ENCODE measurements around the gene IQCM. TPM values are rescaled to one million over a fixed set of nuclear protein-coding genes. Genes with fewer than 3 reads are reported as not detected.

The IQCM gene
- polyA plus RNA-seq, 2 of the 4 experiments (the other 2 are of a cell fraction): 0.05 TPM; not detected in 1

GRCh38 chr4:149735796-149736195 is 79.8 kb downstream of the IQCM start:
- POLR2A ChIA-PET: no interaction called here
- TF ChIP-seq, protein P1, sequence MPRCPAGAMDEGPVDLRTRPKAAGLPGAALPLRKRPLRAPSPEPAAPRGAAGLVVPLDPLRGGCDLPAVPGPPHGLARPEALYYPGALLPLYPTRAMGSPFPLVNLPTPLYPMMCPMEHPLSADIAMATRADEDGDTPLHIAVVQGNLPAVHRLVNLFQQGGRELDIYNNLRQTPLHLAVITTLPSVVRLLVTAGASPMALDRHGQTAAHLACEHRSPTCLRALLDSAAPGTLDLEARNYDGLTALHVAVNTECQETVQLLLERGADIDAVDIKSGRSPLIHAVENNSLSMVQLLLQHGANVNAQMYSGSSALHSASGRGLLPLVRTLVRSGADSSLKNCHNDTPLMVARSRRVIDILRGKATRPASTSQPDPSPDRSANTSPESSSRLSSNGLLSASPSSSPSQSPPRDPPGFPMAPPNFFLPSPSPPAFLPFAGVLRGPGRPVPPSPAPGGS (IDR thresholded peaks at IDR 0.05): no peak
- TF ChIP-seq CEBPB (IDR thresholded peaks at IDR 0.05): peak; percentile 38 to 39; a peak in 2 of 4 replicates
- ATAC-seq (no peak), FAIRE-seq (no peak), DNase-seq (ENCODE audit: low read depth in 1 of 2, low spot score in 1 of 2) (no peak)
- no peaks in the 10 kb centered on the region for H3K4me1 ChIP-seq
- no peak overlapping the region for H3K4me2 ChIP-seq
- H3K9me3 ChIP-seq: no peaks in the 10 kb centered on the region
- H3K4me3 ChIP-seq: no peak overlapping the region
- 30% methylated on average over 3 of the region's 3 CpGs for WGBS (ENCODE audit: missing lambda C conversion rate)
- CTCF ChIA-PET: interaction anchor here (0.7 kb wide), 1 partner anchor 44 kb away, joined by 3 read pairs; no protein-coding TSS in a partner anchor
- H3K27ac ChIP-seq: no peak overlapping the region

DNA sequence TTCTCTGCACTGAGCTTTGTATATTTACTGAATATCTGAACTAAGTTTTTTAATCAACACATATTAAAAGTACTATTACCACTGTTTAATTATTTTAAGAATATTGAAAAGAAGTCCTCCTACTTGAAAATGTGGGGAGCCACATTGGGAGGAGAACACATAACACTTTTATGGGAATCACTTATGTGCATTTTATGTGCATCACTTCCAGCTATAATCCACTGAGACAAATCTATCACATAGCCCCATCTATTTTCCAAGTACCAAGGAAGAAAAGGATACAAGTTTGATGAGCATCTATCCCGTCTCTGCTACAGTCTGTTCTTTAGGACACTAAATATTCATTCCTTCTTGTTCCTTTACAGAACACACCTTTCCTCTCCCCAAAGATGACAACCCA is 87.2 kb downstream of the IQCM start:
- Histone ChIP-seq H3K27ac (no peak overlapping the region), H3K4me1 (no peaks in the 10 kb centered on the region), H3K4me3 (no peak overlapping the region), H3K9me3 (no peaks in the 10 kb centered on the region), H3K4me2 (no peak overlapping the region)
- 47% methylated on average over 1 of the region's 1 CpG for WGBS (ENCODE audit: missing lambda C conversion rate)
- TF ChIP-seq, protein P2, sequence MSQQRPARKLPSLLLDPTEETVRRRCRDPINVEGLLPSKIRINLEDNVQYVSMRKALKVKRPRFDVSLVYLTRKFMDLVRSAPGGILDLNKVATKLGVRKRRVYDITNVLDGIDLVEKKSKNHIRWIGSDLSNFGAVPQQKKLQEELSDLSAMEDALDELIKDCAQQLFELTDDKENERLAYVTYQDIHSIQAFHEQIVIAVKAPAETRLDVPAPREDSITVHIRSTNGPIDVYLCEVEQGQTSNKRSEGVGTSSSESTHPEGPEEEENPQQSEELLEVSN (IDR thresholded peaks at IDR 0.05; ENCODE audit: borderline replicate concordance, low read depth): no peak
- TF ChIP-seq KDM1A (IDR thresholded peaks at IDR 0.05; ENCODE audit: low read depth) (no peak), SREBF2 (IDR thresholded peaks at IDR 0.05) (no peak)
- POLR2A ChIA-PET: no interaction called here
- ATAC-seq (no peak), FAIRE-seq (no peak), DNase-seq (ENCODE audit: low read depth in 1 of 2, low spot score in 1 of 2) (no peak)
- CTCF ChIA-PET: interaction anchor here (1.1 kb wide), 1 partner anchor 164 kb away, joined by 3 read pairs; no protein-coding TSS in a partner anchor

DNA sequence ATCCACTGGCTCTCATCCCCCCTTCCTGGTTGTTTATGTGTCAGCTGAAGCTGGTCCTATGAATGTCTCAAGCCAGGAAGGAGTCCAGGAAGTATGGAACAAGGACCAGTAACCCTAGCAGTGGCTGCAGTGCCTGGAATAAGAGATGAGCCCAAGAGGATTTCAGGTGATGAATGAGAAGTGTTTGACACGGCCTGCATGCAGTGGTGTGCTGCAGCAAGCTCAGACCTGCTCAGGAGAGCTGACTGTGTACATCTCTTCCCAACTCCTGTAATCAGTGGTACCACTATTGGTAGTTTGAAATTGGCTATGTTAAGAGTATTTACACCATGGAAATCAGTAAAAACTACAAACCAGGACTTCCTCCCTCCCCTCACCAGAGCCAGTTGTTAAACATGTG is 88.0 kb downstream of the IQCM start:
- Histone ChIP-seq H3K4me3 (no peak overlapping the region), H3K4me1 (no peaks in the 10 kb centered on the region), H3K4me2 (no peak overlapping the region), H3K9me3 (no peaks in the 10 kb centered on the region), H3K27ac (no peak overlapping the region)
- 0% methylated on average over 1 of the region's 1 CpG for WGBS (ENCODE audit: missing lambda C conversion rate)
- DNase-seq (ENCODE audit: low read depth in 1 of 2, low spot score in 1 of 2) (no peak), ATAC-seq (no peak), FAIRE-seq (no peak)
- CTCF ChIA-PET: interaction anchor here (1.1 kb wide), 1 partner anchor 165 kb away, joined by 3 read pairs; no protein-coding TSS in a partner anchor
- TF ChIP-seq EHMT2 (IDR thresholded peaks at IDR 0.05; ENCODE audit: low read depth) (no peak), ESRRA (IDR thresholded peaks at IDR 0.05; ENCODE audit: borderline replicate concordance, low read length) (no peak), ZFP36 (IDR thresholded peaks at IDR 0.05; ENCODE audit: borderline replicate concordance, partially characterized antibody) (no peak), HMGXB4 (CRISPR knock-in tag; IDR thresholded peaks at IDR 0.05; ENCODE audit: borderline replicate concordance) (no peak), HEYL (CRISPR knock-in tag; IDR thresholded peaks at IDR 0.05) (no peak), EHF (CRISPR knock-in tag; IDR thresholded peaks at IDR 0.05) (no peak), BHLHE40 (IDR thresholded peaks at IDR 0.05; ENCODE audit: low read depth, low read length) (no peak), RCOR1 (IDR thresholded peaks at IDR 0.05; ENCODE audit: low read depth, low read length) (no peak), RNF2 (IDR thresholded peaks at IDR 0.05; ENCODE audit: borderline replicate concordance, low read depth) (no peak), MYC (IDR thresholded peaks at IDR 0.05; ENCODE audit: borderline replicate concordance, low read length) (no peak)
- TF ChIP-seq, protein P1 (IDR thresholded peaks at IDR 0.05): no peak
- TF ChIP-seq, protein P2 (IDR thresholded peaks at IDR 0.05; ENCODE audit: borderline replicate concordance, low read depth): no peak
- POLR2A ChIA-PET: no interaction called here

Data from A549 (cell line).